NCI-H1436 (cell line): ENCODE measurements around the gene ADIG.

ENCODE experiments used
- DNase-seq: peaks from one replicate; lab custom pipeline; 2025; lab: John Stamatoyannopoulos, UW

Gene ADIG

GRCh38 chr20:38581013-38581412 lies at the start of gene ADIG:
ADIG (plus strand) TSS chr20:38581197; CDS start chr20:38581251, 54 bp downstream.
- DNase-seq, result peak; percentile 15

- DNase-seq, result no peak
These were observed 46.2 kb upstream of the ADIG start for GRCh38 chr20:38534756-38535155.

GRCh38 chr20:38536310-38536709 lies 44.7 kb upstream of the ADIG start:
- no peak for DNase-seq

- no peak for DNase-seq
These were observed 43.8 kb upstream of the ADIG start for GRCh38 chr20:38537176-38537575.

GRCh38 chr20:38538789-38539188 lies 42.2 kb upstream of the ADIG start:
- DNase-seq, result no peak

GRCh38 chr20:38543014-38543906 lies 37.7 kb upstream of the ADIG start:
- no peak for DNase-seq

GRCh38 chr20:38545771-38546170 lies 35.2 kb upstream of the ADIG start:
- no peak for DNase-seq

- no peak for DNase-seq
These were observed 33.5 kb upstream of the ADIG start for GRCh38 chr20:38547288-38548085.

- no peak for DNase-seq
These were observed 32.5 kb upstream of the ADIG start for GRCh38 chr20:38548356-38549083.

- no peak for DNase-seq
These were observed 30.7 kb upstream of the ADIG start for GRCh38 chr20:38550274-38550673.

GRCh38 chr20:38551056-38551626 lies 29.9 kb upstream of the ADIG start:
- DNase-seq, result no peak

GRCh38 chr20:38554986-38555385 lies 26.0 kb upstream of the ADIG start:
- DNase-seq, result no peak

GRCh38 chr20:38555395-38555794 lies 25.6 kb upstream of the ADIG start:
- no peak for DNase-seq

GRCh38 chr20:38557174-38557573 lies 23.8 kb upstream of the ADIG start:
- no peak for DNase-seq

GRCh38 chr20:38558596-38559360 lies 22.2 kb upstream of the ADIG start:
- DNase-seq, result no peak

- no peak for DNase-seq
These were observed 21.2 kb upstream of the ADIG start for GRCh38 chr20:38559764-38560163.

GRCh38 chr20:38563802-38564431 lies 17.1 kb upstream of the ADIG start:
- DNase-seq, result no peak

GRCh38 chr20:38564680-38565079 lies 16.3 kb upstream of the ADIG start:
- DNase-seq, result no peak

- DNase-seq, result no peak
These were observed 14.9 kb upstream of the ADIG start for GRCh38 chr20:38566036-38566598.

GRCh38 chr20:38569747-38570525 lies 11.1 kb upstream of the ADIG start:
- DNase-seq, result no peak
